DND-41 (cell line): ENCODE measurements around the gene MMP24OS.

Experiments
- ATAC-seq: fragments of 200-7000 bp; cut with Tn5 transposase; 3 replicates; pipeline ENCODE4 v1.9.1; 2021; ENCODE audit warnings: low read depth; ENCODE audit not compliant: insufficient read depth
- DNase-seq: peaks from one replicate; pipeline ENCODE4 v3.0.0-alpha.2; 2020
- H2AFZ ChIP-seq: 2 replicates; pipeline ENCODE4 v1.6.0; 2012; ENCODE audit warnings: low read depth, low read length
- H3K27ac ChIP-seq: 2 replicates; pipeline ENCODE4 v1.5.1; 2012; ENCODE audit warnings: low read length, inconsistent platforms
- H3K27me3 ChIP-seq: fragments of 200-600 bp; sonication (generic); 2 replicates; pipeline ENCODE4 v1.6.0; 2012; ENCODE audit warnings: low read length, mild to moderate bottlenecking, inconsistent platforms; ENCODE audit not compliant: insufficient read depth, poor library complexity
- H3K36me3 ChIP-seq: 2 replicates; pipeline ENCODE4 v1.5.1; 2012; ENCODE audit warnings: low read length, inconsistent platforms; ENCODE audit not compliant: insufficient read depth
- H3K4me1 ChIP-seq: 2 replicates; pipeline ENCODE4 v1.5.1; 2012; ENCODE audit warnings: mild to moderate bottlenecking, low read length; ENCODE audit not compliant: insufficient read depth
- H3K4me2 ChIP-seq: 2 replicates; pipeline ENCODE4 v1.6.0; 2012; ENCODE audit warnings: mild to moderate bottlenecking, moderate library complexity, low read length, inconsistent platforms; ENCODE audit not compliant: insufficient read depth
- H3K4me3 ChIP-seq, 2 experiments: fragments of 200-600 bp in 1 of 2; shearing (Covaris generic) in 1 of 2; 2 replicates each; pipeline ENCODE4 v1.5.1; 2012 to 2016; ENCODE audit warnings: inconsistent platforms in 2 of 2, low read length in 2 of 2, mild to moderate bottlenecking in 2 of 2, low read depth in 1 of 2, moderate library complexity in 1 of 2
- H3K79me2 ChIP-seq: 2 replicates; pipeline ENCODE4 v1.6.0; 2012; ENCODE audit warnings: low read length, inconsistent platforms; ENCODE audit not compliant: insufficient read depth
- H3K9ac ChIP-seq: 2 replicates; pipeline ENCODE4 v1.6.0; 2012; ENCODE audit warnings: low read depth, mild to moderate bottlenecking, inconsistent platforms, low read length, moderate library complexity
- H3K9me3 ChIP-seq: 2 replicates; pipeline ENCODE4 v1.5.1; 2012; ENCODE audit warnings: low read length, moderate library complexity, mild to moderate bottlenecking, inconsistent platforms; ENCODE audit not compliant: insufficient read depth, severe bottlenecking
- H4K20me1 ChIP-seq: 2 replicates; pipeline ENCODE4 v1.6.0; 2012; ENCODE audit warnings: low read length; ENCODE audit not compliant: insufficient read depth
- EZH2 ChIP-seq: IDR thresholded peaks from 3 replicates; pipeline ENCODE4 v1.6.1; 2012; ENCODE audit warnings: borderline replicate concordance, low read depth, mild to moderate bottlenecking, moderate library complexity, low read length, inconsistent platforms; ENCODE audit not compliant: severe bottlenecking
- TF ChIP-seq, protein P1 (sequence below): IDR thresholded peaks from 2 replicates; pipeline ENCODE4 v1.5.1; 2012; ENCODE audit warnings: borderline replicate concordance, low read length, moderate library complexity, mild to moderate bottlenecking; ENCODE audit not compliant: poor library complexity, severe bottlenecking; ENCODE audit errors: extremely low read depth

Gene MMP24OS

GRCh38 chr20:35326021-35326739 is 48.3 kb upstream of the MMP24OS start:
- no peak for DNase-seq
- TF ChIP-seq, protein P1, sequence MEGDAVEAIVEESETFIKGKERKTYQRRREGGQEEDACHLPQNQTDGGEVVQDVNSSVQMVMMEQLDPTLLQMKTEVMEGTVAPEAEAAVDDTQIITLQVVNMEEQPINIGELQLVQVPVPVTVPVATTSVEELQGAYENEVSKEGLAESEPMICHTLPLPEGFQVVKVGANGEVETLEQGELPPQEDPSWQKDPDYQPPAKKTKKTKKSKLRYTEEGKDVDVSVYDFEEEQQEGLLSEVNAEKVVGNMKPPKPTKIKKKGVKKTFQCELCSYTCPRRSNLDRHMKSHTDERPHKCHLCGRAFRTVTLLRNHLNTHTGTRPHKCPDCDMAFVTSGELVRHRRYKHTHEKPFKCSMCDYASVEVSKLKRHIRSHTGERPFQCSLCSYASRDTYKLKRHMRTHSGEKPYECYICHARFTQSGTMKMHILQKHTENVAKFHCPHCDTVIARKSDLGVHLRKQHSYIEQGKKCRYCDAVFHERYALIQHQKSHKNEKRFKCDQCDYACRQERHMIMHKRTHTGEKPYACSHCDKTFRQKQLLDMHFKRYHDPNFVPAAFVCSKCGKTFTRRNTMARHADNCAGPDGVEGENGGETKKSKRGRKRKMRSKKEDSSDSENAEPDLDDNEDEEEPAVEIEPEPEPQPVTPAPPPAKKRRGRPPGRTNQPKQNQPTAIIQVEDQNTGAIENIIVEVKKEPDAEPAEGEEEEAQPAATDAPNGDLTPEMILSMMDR, result no peak
- no peak for TF ChIP-seq EZH2
- no peaks in the 10 kb centered on the region for H3K27me3 ChIP-seq
- ATAC-seq, result no peak
- H4K20me1 ChIP-seq, result no peaks in the 10 kb centered on the region
- peaks cover 7% of the 10 kb centered on the region; the same call in 1 of the 2 replicates for H3K36me3 ChIP-seq
- no peak overlapping the region for H3K27ac ChIP-seq
- no peak overlapping the region for H2AFZ ChIP-seq
- no peak overlapping the region for H3K4me3 ChIP-seq
- no peak overlapping the region for H3K9ac ChIP-seq
- no peaks in the 10 kb centered on the region for H3K9me3 ChIP-seq
- no peak overlapping the region for H3K4me2 ChIP-seq
- no peaks in the 10 kb centered on the region for H3K79me2 ChIP-seq
- no peaks in the 10 kb centered on the region for H3K4me1 ChIP-seq

- H3K79me2 ChIP-seq, result no peaks in the 10 kb centered on the region
- H3K9ac ChIP-seq, result no peak overlapping the region
- no peak for ATAC-seq
- peaks cover 7% of the 10 kb centered on the region; the same call in 1 of the 2 replicates for H3K36me3 ChIP-seq
- no peaks in the 10 kb centered on the region for H4K20me1 ChIP-seq
- no peak overlapping the region for H2AFZ ChIP-seq
- no peak overlapping the region for H3K27ac ChIP-seq
- no peak for DNase-seq
- TF ChIP-seq, protein P1, result no peak
- no peak for TF ChIP-seq EZH2
- no peaks in the 10 kb centered on the region for H3K9me3 ChIP-seq
- no peaks in the 10 kb centered on the region for H3K4me1 ChIP-seq
- no peak overlapping the region for H3K4me2 ChIP-seq
- no peak overlapping the region for H3K4me3 ChIP-seq
- no peaks in the 10 kb centered on the region for H3K27me3 ChIP-seq
Measured at GRCh38 chr20:35325401-35325800, 47.5 kb upstream of the MMP24OS start.

DNA sequence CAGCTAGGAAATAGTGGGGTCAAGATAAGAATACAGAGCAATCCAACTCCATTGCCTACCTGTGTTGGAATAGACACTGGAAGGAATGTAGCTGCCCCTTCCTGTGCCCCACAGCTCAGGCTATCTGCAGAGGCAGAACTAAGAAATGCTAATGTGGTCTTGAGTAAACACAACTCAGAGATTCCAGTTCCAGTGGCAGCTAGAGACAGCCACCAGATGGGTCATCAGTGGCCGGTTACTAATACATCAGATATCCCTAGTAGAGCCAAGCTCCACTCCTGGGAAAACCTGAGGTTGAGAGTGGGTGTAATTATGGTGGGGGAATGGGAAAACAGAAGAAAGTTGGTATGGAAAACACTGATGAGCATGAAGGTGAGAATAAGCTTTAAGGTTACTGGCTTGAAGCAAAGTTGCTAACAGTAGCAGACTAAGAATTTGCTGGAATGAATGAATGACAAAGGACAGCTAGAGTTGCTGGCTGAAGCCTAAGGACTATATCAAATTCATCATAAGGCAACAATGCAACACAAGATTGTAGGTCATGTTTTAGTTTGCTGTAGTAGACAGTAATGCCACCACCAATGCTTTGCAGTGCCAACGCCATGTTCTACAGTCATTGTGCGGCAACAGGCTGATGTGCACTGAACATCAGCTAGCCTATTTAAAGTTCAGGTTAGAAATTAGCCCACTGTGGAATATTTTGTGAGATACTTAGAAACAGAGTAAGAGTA is 42.6 kb upstream of the MMP24OS start:
- H3K79me2 ChIP-seq, result no peaks in the 10 kb centered on the region
- no peaks in the 10 kb centered on the region for H3K4me1 ChIP-seq
- no peaks in the 10 kb centered on the region for H4K20me1 ChIP-seq
- no peak overlapping the region for H2AFZ ChIP-seq
- H3K9ac ChIP-seq, result no peak overlapping the region
- no peak overlapping the region for H3K4me3 ChIP-seq
- H3K27ac ChIP-seq, result no peak overlapping the region
- TF ChIP-seq EZH2, result no peak
- TF ChIP-seq, protein P1, result no peak
- H3K27me3 ChIP-seq, result no peaks in the 10 kb centered on the region
- no peak overlapping the region for H3K4me2 ChIP-seq
- H3K9me3 ChIP-seq, result no peaks in the 10 kb centered on the region
- H3K36me3 ChIP-seq, result peaks cover 3% of the 10 kb centered on the region; the same call in 1 of the 2 replicates
- ATAC-seq (no peak), DNase-seq (no peak)
